GM12878 (cell line): ENCODE data around the gene MYLIP. TPM values are rescaled to one million over a fixed set of nuclear protein-coding genes. Genes with fewer than 3 reads are reported as not detected.

Source experiments
- ATAC-seq: fragments of 200-7000 bp; cut with Tn5 transposase; 3 replicates; pipeline ENCODE4 v1.9.1; 2020; ENCODE audit warnings: mild to moderate bottlenecking, moderate library complexity
- BruUV-seq: library from RNA; stranded (reverse); fragments of 400-500 nt; replicated peaks from 2 replicates; lab custom pipeline; 2021; lab: Mats Ljungman, UMichigan
- CTCF ChIA-PET: fragments of 300-600 bp; sonication (Branson Sonifier 250); formaldehyde crosslinking; extraction: SDS; loops from one replicate; lab custom pipeline; 2021; ENCODE audit warnings: inconsistent platforms; lab: Yijun Ruan, JAX
- POLR2A ChIA-PET: fragments of 350-600 bp; formaldehyde crosslinking; extraction: SDS; loops from one replicate; lab custom pipeline; 2021; ENCODE audit warnings: inconsistent platforms; lab: Charles Lee
- RAD21 ChIA-PET: fragments of 300-600 bp; sonication (Branson Sonifier 250); formaldehyde crosslinking; loops from one replicate; lab custom pipeline; 2023; ENCODE audit warnings: antibody characterized with exemption; ENCODE audit not compliant: unreplicated experiment; lab: Charles Lee
- SMC1A ChIA-PET: fragments of 300-600 bp; sonication (Branson Sonifier 250); formaldehyde crosslinking; loops from one replicate; lab custom pipeline; 2023; ENCODE audit not compliant: unreplicated experiment, uncharacterized antibody; lab: Charles Lee
- DNase-seq: peaks from one replicate; pipeline ENCODE4 v3.0.0-alpha.2; 2011; ENCODE audit warnings: low read depth, low spot score
- FAIRE-seq: peaks from 3 replicates; lab custom pipeline; 2011; peaks lifted over from hg19 to GRCh38; lab: Jason Lieb, UNC
- H2AFZ ChIP-seq: 2 replicates; pipeline ENCODE4 v1.6.0; 2011; ENCODE audit warnings: low read depth, low read length, control low read depth; ENCODE audit not compliant: control insufficient read depth
- H3K27ac ChIP-seq: 2 replicates; pipeline ENCODE4 v1.5.1; 2011; ENCODE audit warnings: control low read depth; ENCODE audit not compliant: control insufficient read depth, insufficient read depth
- H3K27me3 ChIP-seq, 2 experiments: replicated peaks in 1 of 2; 2 replicates each; pipeline versions ENCODE4 v1.6.0 to v1.6.1; 2011; ENCODE audit warnings: low read length in 1 of 2; ENCODE audit not compliant: control insufficient read depth in 2 of 2, insufficient read depth in 2 of 2
- H3K36me3 ChIP-seq, 2 experiments: 2 replicates each; pipeline ENCODE4 v1.5.1; 2011; ENCODE audit warnings: low read length in 1 of 2; ENCODE audit not compliant: control insufficient read depth in 2 of 2, insufficient read depth in 2 of 2
- H3K4me1 ChIP-seq: 2 replicates; pipeline ENCODE4 v1.6.1; 2011; ENCODE audit warnings: mild to moderate bottlenecking, low read length, moderate library complexity, mixed read lengths; ENCODE audit not compliant: control insufficient read depth, insufficient read depth
- H3K4me2 ChIP-seq: 2 replicates; pipeline ENCODE4 v1.6.0; 2011; ENCODE audit warnings: control low read depth; ENCODE audit not compliant: control insufficient read depth, insufficient read depth
- H3K4me3 ChIP-seq: fragments of 200-600 bp; sonication (generic); 2 replicates; pipeline ENCODE4 v1.5.1; 2016
- H3K79me2 ChIP-seq: 2 replicates; pipeline ENCODE4 v1.6.0; 2011; ENCODE audit warnings: low read length; ENCODE audit not compliant: control insufficient read depth, insufficient read depth
- H3K9ac ChIP-seq: 2 replicates; pipeline ENCODE4 v1.8.0; 2011; ENCODE audit warnings: low read length, control low read depth, mixed read lengths; ENCODE audit not compliant: control insufficient read depth, insufficient read depth
- H3K9me3 ChIP-seq: replicated peaks from 3 replicates; pipeline ENCODE4 v1.5.1; 2011; ENCODE audit warnings: mild to moderate bottlenecking, low read length; ENCODE audit not compliant: control insufficient read depth, insufficient read depth
- H4K20me1 ChIP-seq: 2 replicates; pipeline ENCODE4 v1.6.0; 2011; ENCODE audit not compliant: control insufficient read depth, insufficient read depth
- ATF7 ChIP-seq: fragments of 450-650 bp; IDR thresholded peaks from 2 replicates; pipeline ENCODE4 v1.6.1; 2016; ENCODE audit warnings: low read depth, mild to moderate bottlenecking
- CBX5 ChIP-seq: sonication (generic); IDR thresholded peaks from 2 replicates; pipeline ENCODE4 v1.6.1; 2016; ENCODE audit warnings: low read depth, moderate library complexity, mild to moderate bottlenecking, inconsistent platforms
- CHD4 ChIP-seq: fragments of 200-600 bp; sonication (generic); IDR thresholded peaks from 2 replicates; pipeline ENCODE4 v1.6.1; 2016; ENCODE audit warnings: mild to moderate bottlenecking
- CREM ChIP-seq: IDR thresholded peaks from 2 replicates; pipeline ENCODE4 v1.6.1; 2014; ENCODE audit warnings: antibody characterized with exemption, low read depth
- IKZF2 ChIP-seq, 2 experiments: fragments of 450-650 bp; IDR thresholded peaks; 2 replicates each; pipeline ENCODE4 v1.6.1; 2017; ENCODE audit warnings: mild to moderate bottlenecking in 2 of 2, moderate library complexity in 2 of 2
- NRF1 ChIP-seq: conservative IDR thresholded peaks from 2 replicates; pipeline ENCODE4 v1.6.1; 2011; ENCODE audit warnings: mild to moderate bottlenecking, low read depth, low read length, improper control_type of control experiment
- PAX5 ChIP-seq: IDR thresholded peaks from 2 replicates; pipeline ENCODE4 v1.6.1; 2011; ENCODE audit warnings: low read depth, low read length, borderline replicate concordance
- PAX8 ChIP-seq: fragments of 450-650 bp; IDR thresholded peaks from 2 replicates; pipeline ENCODE4 v1.6.1; 2017; ENCODE audit warnings: mild to moderate bottlenecking, moderate library complexity
- POLR2AphosphoS5 ChIP-seq: IDR thresholded peaks from 2 replicates; pipeline ENCODE4 v1.6.1; 2011; ENCODE audit warnings: mild to moderate bottlenecking, low read length, inconsistent platforms
- RB1 ChIP-seq: fragments of 450-650 bp; formaldehyde crosslinking; IDR thresholded peaks from 2 replicates; pipeline ENCODE4 v1.6.1; 2017; ENCODE audit warnings: mild to moderate bottlenecking, borderline replicate concordance
- SMC3 ChIP-seq: IDR thresholded peaks from 2 replicates; pipeline ENCODE4 v1.6.1; 2011; ENCODE audit warnings: low read length, improper control_type of control experiment, borderline replicate concordance
- SREBF1 ChIP-seq: IDR thresholded peaks from 2 replicates; pipeline ENCODE4 v1.6.1; 2012; ENCODE audit warnings: mild to moderate bottlenecking, low read length
- STAT1 ChIP-seq: fragments of 450-650 bp; conservative IDR thresholded peaks from 2 replicates; pipeline ENCODE4 v1.6.1; 2014; ENCODE audit warnings: antibody characterized with exemption, mild to moderate bottlenecking
- SUZ12 ChIP-seq: fragments of 200-600 bp; sonication (generic); IDR thresholded peaks from one replicate; pipeline ENCODE4 v1.6.1; 2018; ENCODE audit warnings: antibody characterized with exemption, mild to moderate bottlenecking; ENCODE audit not compliant: unreplicated experiment
- ZNF274 ChIP-seq: IDR thresholded peaks from one replicate; pipeline ENCODE4 v1.8.0; 2011; ENCODE audit not compliant: insufficient read length, insufficient read depth
- WGBS: methylation state at CpG from one replicate; pipeline ENCODE4 v1.1.6; 2016; ENCODE audit warnings: low lambda C conversion rate; ENCODE audit not compliant: insufficient replicate concordance, insufficient coverage; ENCODE audit errors: missing lambda C conversion rate; 5-methylcytosine and 5-hydroxymethylcytosine counted together
- in situ Hi-C: fragments of 300-500 bp; cut with MboI; formaldehyde crosslinking; loops from 9 replicates; pipeline ENCODE4 v1.14.3; 2018; ENCODE audit warnings: mixed read lengths
- intact Hi-C: fragments of 100-400 bp; cut with micrococcal nuclease; formaldehyde crosslinking; loops from one replicate; pipeline ENCODE4 v1.14.2; 2022; ENCODE audit not compliant: unreplicated experiment
- polyA plus RNA-seq, 11 experiments: library from polyadenylated mRNA; depleted of rRNA in 4 of 11; unstranded in 6 of 11; stranded (reverse) in 5 of 11; fragments of >200 nt; fragmentation: Nextera tagmentation in 4 of 11; fragmentation: Illumina TruSeq in 1 of 11; extraction: Ambion mirVana in 4 of 11; extraction: Trizol in 1 of 11; gene quantifications; 1 replicate in 1 of 11; 2 replicates in 10 of 11; pipeline versions ENCODE4 v1.2.1 to v1.2.3, GENCODE V29; 2011 to 2016; ENCODE audit warnings: inconsistent platforms in 2 of 11, missing spikeins in 2 of 11, low read depth in 1 of 11
- total RNA-seq, 4 experiments: library from RNA; depleted of rRNA in 3 of 4; stranded (reverse); fragments of >200 nt in 3 of 4; fragmentation: Illumina TruSeq in 1 of 4; extraction: Trizol in 1 of 4; gene quantifications; 2 replicates each; pipeline versions ENCODE4 v1.2.1 to v1.2.3, GENCODE V29; 2013 to 2021
- TF ChIP-seq, protein P1 (sequence below): IDR thresholded peaks from 2 replicates; pipeline ENCODE4 v1.6.1; 2012; ENCODE audit warnings: low read depth, low read length, improper control_type of control experiment
- TF ChIP-seq, protein P2 (sequence below): IDR thresholded peaks from 2 replicates; pipeline ENCODE4 v1.6.1; 2012; ENCODE audit warnings: low read length, inconsistent platforms
- TF ChIP-seq, protein P3 (sequence below): fragments of 450-650 bp; IDR thresholded peaks from 2 replicates; pipeline ENCODE4 v1.6.1; 2016; ENCODE audit warnings: mild to moderate bottlenecking, moderate library complexity, borderline replicate concordance

MYLIP gene
- total and polyA plus RNA-seq, 10 of the 15 experiments (the other 5 are each of a cell fraction or from before 2014, with no cell fraction given): 5.3 to 123 (median 12.5) TPM

DNA sequence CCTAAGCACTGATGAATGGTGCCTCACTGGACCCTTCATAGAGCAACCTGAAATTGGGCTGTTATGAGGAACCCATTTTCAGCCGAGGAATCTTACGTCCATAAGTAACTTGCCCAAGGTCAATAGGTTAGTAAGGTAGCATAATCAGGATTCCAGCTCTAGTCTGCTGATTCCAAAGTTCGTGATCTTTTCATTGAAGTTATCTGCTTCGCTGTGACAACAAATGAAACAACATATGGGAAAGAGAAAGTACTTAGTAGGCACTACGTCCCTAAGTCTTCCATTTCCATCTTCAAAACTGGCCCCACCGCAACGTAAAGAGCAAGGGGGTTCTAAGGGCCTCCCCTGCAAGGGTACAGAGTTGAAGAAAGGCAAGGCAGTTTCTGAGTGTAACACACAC, 49.5 kb downstream of the MYLIP start (continued):
- TF ChIP-seq, protein P1, sequence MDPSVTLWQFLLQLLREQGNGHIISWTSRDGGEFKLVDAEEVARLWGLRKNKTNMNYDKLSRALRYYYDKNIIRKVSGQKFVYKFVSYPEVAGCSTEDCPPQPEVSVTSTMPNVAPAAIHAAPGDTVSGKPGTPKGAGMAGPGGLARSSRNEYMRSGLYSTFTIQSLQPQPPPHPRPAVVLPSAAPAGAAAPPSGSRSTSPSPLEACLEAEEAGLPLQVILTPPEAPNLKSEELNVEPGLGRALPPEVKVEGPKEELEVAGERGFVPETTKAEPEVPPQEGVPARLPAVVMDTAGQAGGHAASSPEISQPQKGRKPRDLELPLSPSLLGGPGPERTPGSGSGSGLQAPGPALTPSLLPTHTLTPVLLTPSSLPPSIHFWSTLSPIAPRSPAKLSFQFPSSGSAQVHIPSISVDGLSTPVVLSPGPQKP: no peak
- no peak for TF ChIP-seq CHD4

DNA sequence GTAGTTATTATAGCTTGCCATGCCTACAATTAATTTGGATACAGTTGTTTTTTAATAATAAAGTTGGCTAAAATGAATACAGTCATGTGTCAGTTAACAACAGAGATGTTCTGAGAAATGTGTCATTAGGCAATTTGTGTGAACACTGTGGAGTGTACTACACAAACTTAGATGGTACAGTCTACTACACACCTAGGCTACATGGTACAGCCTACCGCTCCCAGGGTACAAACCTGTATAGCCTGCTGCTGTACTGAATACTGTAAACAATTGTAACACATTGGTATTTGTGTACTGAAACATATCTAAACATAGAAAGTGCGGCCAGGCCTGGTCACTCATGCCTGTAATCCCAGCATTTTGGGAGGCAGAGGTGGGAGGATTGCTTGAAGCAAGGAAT, 50.2 kb downstream of the MYLIP start:
- no peak for TF ChIP-seq PAX5
- no peak for TF ChIP-seq CREM
- no peak for TF ChIP-seq CBX5
- no peak for TF ChIP-seq SUZ12
- no peak for TF ChIP-seq STAT1
- TF ChIP-seq PAX8: no peak
- no peak for TF ChIP-seq SREBF1
- no peak for TF ChIP-seq IKZF2 (IDR thresholded peaks at IDR 0.05)
- TF ChIP-seq, protein P2, sequence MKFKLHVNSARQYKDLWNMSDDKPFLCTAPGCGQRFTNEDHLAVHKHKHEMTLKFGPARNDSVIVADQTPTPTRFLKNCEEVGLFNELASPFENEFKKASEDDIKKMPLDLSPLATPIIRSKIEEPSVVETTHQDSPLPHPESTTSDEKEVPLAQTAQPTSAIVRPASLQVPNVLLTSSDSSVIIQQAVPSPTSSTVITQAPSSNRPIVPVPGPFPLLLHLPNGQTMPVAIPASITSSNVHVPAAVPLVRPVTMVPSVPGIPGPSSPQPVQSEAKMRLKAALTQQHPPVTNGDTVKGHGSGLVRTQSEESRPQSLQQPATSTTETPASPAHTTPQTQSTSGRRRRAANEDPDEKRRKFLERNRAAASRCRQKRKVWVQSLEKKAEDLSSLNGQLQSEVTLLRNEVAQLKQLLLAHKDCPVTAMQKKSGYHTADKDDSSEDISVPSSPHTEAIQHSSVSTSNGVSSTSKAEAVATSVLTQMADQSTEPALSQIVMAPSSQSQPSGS: no peak
- TF ChIP-seq RB1: no peak
- no peak for TF ChIP-seq ATF7
- no peak for TF ChIP-seq SMC3
- TF ChIP-seq, protein P3, sequence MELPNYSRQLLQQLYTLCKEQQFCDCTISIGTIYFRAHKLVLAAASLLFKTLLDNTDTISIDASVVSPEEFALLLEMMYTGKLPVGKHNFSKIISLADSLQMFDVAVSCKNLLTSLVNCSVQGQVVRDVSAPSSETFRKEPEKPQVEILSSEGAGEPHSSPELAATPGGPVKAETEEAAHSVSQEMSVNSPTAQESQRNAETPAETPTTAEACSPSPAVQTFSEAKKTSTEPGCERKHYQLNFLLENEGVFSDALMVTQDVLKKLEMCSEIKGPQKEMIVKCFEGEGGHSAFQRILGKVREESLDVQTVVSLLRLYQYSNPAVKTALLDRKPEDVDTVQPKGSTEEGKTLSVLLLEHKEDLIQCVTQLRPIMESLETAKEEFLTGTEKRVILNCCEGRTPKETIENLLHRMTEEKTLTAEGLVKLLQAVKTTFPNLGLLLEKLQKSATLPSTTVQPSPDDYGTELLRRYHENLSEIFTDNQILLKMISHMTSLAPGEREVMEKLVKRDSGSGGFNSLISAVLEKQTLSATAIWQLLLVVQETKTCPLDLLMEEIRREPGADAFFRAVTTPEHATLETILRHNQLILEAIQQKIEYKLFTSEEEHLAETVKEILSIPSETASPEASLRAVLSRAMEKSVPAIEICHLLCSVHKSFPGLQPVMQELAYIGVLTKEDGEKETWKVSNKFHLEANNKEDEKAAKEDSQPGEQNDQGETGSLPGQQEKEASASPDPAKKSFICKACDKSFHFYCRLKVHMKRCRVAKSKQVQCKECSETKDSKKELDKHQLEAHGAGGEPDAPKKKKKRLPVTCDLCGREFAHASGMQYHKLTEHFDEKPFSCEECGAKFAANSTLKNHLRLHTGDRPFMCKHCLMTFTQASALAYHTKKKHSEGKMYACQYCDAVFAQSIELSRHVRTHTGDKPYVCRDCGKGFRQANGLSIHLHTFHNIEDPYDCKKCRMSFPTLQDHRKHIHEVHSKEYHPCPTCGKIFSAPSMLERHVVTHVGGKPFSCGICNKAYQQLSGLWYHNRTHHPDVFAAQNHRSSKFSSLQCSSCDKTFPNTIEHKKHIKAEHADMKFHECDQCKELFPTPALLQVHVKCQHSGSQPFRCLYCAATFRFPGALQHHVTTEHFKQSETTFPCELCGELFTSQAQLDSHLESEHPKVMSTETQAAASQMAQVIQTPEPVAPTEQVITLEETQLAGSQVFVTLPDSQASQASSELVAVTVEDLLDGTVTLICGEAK: no peak
- no peak for TF ChIP-seq POLR2AphosphoS5
- no peak for TF ChIP-seq NRF1
- TF ChIP-seq ZNF274: no peak
- Histone ChIP-seq H3K79me2 (no peaks in the 10 kb centered on the region), H4K20me1 (no peaks in the 10 kb centered on the region), H3K4me2 (no peak overlapping the region), H3K27ac (no peak overlapping the region), H2AFZ (no peak overlapping the region), H3K4me3 (no peak overlapping the region), H3K9me3 (no peaks in the 10 kb centered on the region; the same call in 2 of the 3 replicates), H3K9ac (no peak overlapping the region), H3K36me3 (no peaks in the 10 kb centered on the region), H3K27me3 (no peaks in the 10 kb centered on the region), H3K4me1 (no peaks in the 10 kb centered on the region)
- BruUV-seq: no TSS peak
- ATAC-seq (no peak), DNase-seq (no peak), FAIRE-seq (no peak)
- intact Hi-C loops (no loop called here), in situ Hi-C loops (no loop called here)
- RAD21 ChIA-PET: interaction anchor here (1.3 to 5.8 kb wide), 4 partner anchors 10 to 485 kb away, joined by 5 to 129 read pairs (median 7); partner anchors contain the start of gene MYLIP
- POLR2A ChIA-PET: interaction anchor here (0.6 to 1.1 kb wide), 2 partner anchors 49 to 415 kb away, joined by 3 to 4 read pairs; no protein-coding TSS in a partner anchor
- WGBS: 95% methylated on average over 2 of the region's 2 CpGs
- SMC1A ChIA-PET: interaction anchor here (1.0 to 7.7 kb wide), 8 partner anchors 10 to 488 kb away, joined by 3 to 93 read pairs (median 7); no protein-coding TSS in a partner anchor
- CTCF ChIA-PET: interaction anchor here (1.0 to 3.1 kb wide), 4 partner anchors 10 to 488 kb away, joined by 4 to 14 read pairs (median 8); no protein-coding TSS in a partner anchor
